ENCODE results near the gene IGHMBP2. TPM values are rescaled to one million over a fixed set of nuclear protein-coding genes. Genes with fewer than 3 reads are reported as not detected.

Gene IGHMBP2
- total RNA-seq, 3 donors from 2014 or later: 9.8 to 18.4 (median 13.6) TPM

- Histone ChIP-seq H3K9me3 (peaks cover 2% of the 10 kb centered on the region in 2 donors), H3K27me3 (no peaks in the 10 kb centered on the region), H3K27ac (no peak overlapping the region), H3K36me3 (no peaks in the 10 kb centered on the region), H3K4me1 (no peaks in the 10 kb centered on the region), H3K4me3 (no peak overlapping the region)
- intact Hi-C loops (cut with DNase I; ENCODE audit: low total_unique reads): loop anchor here (1.0 kb wide), 1 partner anchor 22 kb away; no protein-coding TSS in a partner anchor
- TF ChIP-seq POLR2A (IDR thresholded peaks at IDR 0.05) (no peak), POLR2AphosphoS5 (IDR thresholded peaks at IDR 0.05) (no peak)
- TF ChIP-seq, protein P1, sequence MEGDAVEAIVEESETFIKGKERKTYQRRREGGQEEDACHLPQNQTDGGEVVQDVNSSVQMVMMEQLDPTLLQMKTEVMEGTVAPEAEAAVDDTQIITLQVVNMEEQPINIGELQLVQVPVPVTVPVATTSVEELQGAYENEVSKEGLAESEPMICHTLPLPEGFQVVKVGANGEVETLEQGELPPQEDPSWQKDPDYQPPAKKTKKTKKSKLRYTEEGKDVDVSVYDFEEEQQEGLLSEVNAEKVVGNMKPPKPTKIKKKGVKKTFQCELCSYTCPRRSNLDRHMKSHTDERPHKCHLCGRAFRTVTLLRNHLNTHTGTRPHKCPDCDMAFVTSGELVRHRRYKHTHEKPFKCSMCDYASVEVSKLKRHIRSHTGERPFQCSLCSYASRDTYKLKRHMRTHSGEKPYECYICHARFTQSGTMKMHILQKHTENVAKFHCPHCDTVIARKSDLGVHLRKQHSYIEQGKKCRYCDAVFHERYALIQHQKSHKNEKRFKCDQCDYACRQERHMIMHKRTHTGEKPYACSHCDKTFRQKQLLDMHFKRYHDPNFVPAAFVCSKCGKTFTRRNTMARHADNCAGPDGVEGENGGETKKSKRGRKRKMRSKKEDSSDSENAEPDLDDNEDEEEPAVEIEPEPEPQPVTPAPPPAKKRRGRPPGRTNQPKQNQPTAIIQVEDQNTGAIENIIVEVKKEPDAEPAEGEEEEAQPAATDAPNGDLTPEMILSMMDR (IDR thresholded peaks at IDR 0.05): no peak
- DNase-seq (ENCODE audit: low spot score in 2 of 2): no peak
These were observed 27.5 kb downstream of the IGHMBP2 start for GRCh38 chr11:68930991-68931855.

GRCh38 chr11:68931911-68932310 is 28.2 kb downstream of the IGHMBP2 start:
- Histone ChIP-seq H3K4me3 (no peak overlapping the region), H3K9me3 (no peaks in the 10 kb centered on the region), H3K27me3 (no peaks in the 10 kb centered on the region), H3K4me1 (no peaks in the 10 kb centered on the region), H3K36me3 (no peaks in the 10 kb centered on the region), H3K27ac (no peak overlapping the region)
- intact Hi-C loops (cut with DNase I; ENCODE audit: low total_unique reads): loop anchor here (1.0 kb wide), 1 partner anchor 21 kb away; no protein-coding TSS in a partner anchor
- DNase-seq (ENCODE audit: low spot score in 2 of 2): no peak
- no peak for TF ChIP-seq POLR2A (IDR thresholded peaks at IDR 0.05)
- no peak for TF ChIP-seq POLR2AphosphoS5 (IDR thresholded peaks at IDR 0.05)
- TF ChIP-seq, protein P1 (IDR thresholded peaks at IDR 0.05): no peak

- intact Hi-C loops (cut with DNase I; ENCODE audit: low total_unique reads): no loop called here
- no peak for DNase-seq (ENCODE audit: low spot score in 2 of 2)
- no peaks in the 10 kb centered on the region for H3K36me3 ChIP-seq
- TF ChIP-seq POLR2A (IDR thresholded peaks at IDR 0.05) (no peak), POLR2AphosphoS5 (IDR thresholded peaks at IDR 0.05) (no peak)
- TF ChIP-seq, protein P1 (IDR thresholded peaks at IDR 0.05): no peak
- H3K4me3 ChIP-seq: no peak overlapping the region
- H3K4me1 ChIP-seq: no peaks in the 10 kb centered on the region
- no peaks in the 10 kb centered on the region for H3K27me3 ChIP-seq
- no peaks in the 10 kb centered on the region for H3K9me3 ChIP-seq
- H3K27ac ChIP-seq: no peak overlapping the region
These were observed 28.7 kb downstream of the IGHMBP2 start for GRCh38 chr11:68932358-68932757.

DNA sequence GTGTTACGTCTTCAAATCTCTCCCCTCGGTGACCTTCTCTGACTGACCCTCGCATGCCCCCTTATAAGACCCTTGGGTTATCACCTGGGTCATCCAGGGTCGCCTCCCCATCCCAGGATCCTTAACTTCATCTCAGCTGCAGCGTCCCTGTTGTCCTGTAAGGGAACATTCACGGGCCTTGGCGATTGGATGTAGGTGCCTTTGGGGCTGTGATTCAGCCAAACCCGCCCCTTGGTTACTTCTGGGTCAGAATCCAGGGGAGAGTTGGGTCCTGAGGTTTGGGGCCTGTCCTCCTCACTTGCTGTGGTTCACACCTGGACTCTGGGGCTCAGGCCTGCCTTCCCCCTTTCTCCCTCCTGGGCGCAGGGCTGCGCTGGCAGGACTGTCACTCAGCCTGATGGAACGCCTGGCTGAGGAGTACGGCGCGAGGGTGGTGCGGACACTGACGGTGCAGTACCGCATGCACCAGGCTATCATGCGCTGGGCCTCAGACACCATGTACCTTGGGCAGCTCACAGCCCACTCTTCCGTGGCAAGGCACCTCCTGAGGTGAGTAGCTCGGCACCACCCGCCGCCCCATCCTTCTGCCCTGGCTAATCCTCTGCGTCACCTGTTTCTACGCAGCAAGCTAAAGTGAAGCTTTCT is 29.4 kb downstream of the IGHMBP2 start:
- TF ChIP-seq, protein P1 (IDR thresholded peaks at IDR 0.05): no peak
- TF ChIP-seq POLR2AphosphoS5 (IDR thresholded peaks at IDR 0.05) (no peak), POLR2A (IDR thresholded peaks at IDR 0.05) (no peak)
- H3K4me3 ChIP-seq: no peak overlapping the region
- H3K27me3 ChIP-seq: no peaks in the 10 kb centered on the region
- no peak for DNase-seq (ENCODE audit: low spot score in 2 of 2)
- no peaks in the 10 kb centered on the region for H3K36me3 ChIP-seq
- intact Hi-C loops (cut with DNase I; ENCODE audit: low total_unique reads): no loop called here
- no peaks in the 10 kb centered on the region for H3K9me3 ChIP-seq
- no peak overlapping the region for H3K27ac ChIP-seq
- no peaks in the 10 kb centered on the region for H3K4me1 ChIP-seq
